CD4-positive, alpha-beta T cell treated with Interleukin-21 for 1 hour (primary cell): ENCODE data around the gene LACTB.

Experiments used
- DNase-seq: peaks from one replicate; pipeline ENCODE4 v3.0.0-alpha.2; 2020

Gene LACTB

DNA sequence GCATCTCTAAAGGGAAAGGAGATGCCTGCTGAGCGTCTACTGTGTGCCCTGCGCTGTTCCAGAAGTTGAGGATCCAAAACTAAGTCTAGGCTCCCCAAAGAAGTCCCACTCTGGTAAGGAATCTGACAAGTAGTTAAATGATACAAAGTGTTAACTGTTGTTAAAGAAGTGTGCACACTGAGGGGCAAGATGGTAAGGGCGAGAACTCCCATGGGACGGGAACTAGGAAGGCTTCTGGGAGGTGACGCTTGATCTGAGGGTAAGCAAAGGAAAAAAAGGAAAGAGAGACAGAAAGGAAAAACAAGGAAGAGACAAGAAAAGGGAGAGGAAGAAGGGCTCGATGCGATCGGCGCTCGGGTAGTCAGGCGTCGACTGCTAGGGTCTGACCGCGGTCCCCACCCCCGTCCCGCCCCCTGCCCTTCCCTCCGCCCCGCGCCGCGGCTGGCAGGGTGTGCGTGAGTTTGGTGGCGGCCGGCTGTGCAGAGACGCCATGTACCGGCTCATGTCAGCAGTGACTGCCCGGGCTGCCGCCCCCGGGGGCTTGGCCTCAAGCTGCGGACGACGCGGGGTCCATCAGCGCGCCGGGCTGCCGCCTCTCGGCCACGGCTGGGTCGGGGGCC, at the start of gene LACTB:
Gene LACTB, plus strand, starts transcription at position 480 of the 620 bp plus-strand sequence. Its CDS starts 11 bp downstream, at position 491.
- DNase-seq = peak; percentile 82

GRCh38 chr15:63072023-63072650, 49.5 kb upstream of the LACTB start:
- no peak for DNase-seq

DNA sequence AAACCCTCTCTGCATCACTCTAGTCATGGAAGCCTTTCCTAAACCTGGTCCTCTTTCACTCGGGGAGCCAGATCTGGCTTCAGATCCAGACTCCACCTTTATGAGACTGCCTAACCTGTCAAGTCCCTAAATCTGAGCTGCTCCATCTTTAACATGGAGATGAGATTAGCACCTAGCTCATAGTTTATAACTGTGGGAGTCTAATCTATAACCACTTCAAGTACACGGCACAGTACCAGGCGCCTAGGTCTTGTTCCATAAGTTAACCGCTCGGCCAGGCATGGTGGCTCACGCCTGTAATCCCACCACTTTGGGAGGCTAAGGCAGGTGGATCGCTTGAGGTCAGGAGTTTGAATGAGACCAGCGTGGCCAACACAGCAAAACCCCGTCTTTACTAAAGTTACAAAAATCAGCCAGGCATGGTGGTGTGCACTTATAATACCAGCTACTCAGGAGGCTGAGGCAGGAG, 48.8 kb upstream of the LACTB start:
- no peak for DNase-seq

GRCh38 chr15:63073497-63074172, 48.0 kb upstream of the LACTB start:
- no peak for DNase-seq

GRCh38 chr15:63075015-63075983, 46.4 kb upstream of the LACTB start:
- no peak for DNase-seq

DNA sequence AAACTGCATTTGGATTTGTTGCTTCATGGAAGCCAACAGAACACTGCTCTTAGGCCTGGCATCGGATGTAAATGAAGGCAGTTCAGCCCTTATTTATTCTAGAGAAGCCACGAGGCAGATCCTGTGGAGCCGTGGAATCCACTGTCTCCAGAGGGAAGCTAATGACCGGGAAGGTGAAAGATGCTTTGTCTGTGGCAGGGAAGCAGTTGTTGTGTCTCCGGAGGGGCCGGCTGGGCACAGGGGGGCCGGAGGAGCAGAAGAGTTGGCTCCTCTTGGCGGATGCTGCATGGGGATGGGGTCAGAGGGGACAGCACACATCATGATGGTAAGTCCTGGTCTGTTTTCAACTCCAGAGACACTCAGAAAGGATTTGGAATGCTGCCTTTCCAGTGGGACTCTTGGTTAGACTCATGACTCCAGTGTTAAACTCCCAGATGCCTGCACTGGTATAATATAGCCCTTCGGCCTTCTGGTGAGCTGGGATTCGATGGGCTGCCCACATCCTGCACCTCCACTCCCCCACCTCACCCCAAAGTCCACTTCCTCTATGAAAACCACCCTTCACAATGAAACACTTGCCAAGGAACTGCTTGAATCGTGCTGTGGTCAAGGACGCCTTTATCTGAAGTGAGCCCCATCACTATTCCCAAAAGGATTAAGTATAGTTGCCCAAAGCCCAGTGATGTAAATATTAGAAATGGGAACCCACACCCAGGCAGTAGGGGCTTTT, 45.5 kb upstream of the LACTB start:
- DNase-seq = no peak

DNA sequence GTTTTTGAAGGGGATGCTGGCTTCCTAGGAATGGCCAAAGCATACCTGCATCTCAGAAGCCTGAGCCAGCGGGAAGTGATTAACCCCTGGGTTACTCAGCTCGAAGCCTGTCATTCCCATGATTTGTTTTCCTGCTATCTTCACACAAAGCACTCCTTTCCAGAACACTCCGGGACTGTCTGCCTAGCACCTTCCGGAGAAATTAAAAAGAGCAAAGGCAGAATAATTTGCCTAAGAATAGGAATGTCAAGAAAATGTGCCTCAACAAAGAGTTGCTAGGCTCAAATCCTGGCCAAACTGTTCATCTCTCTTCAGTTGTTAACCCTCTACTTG, 45.0 kb upstream of the LACTB start:
- DNase-seq = no peak

GRCh38 chr15:63077952-63078351, 43.7 kb upstream of the LACTB start:
- no peak for DNase-seq

DNA sequence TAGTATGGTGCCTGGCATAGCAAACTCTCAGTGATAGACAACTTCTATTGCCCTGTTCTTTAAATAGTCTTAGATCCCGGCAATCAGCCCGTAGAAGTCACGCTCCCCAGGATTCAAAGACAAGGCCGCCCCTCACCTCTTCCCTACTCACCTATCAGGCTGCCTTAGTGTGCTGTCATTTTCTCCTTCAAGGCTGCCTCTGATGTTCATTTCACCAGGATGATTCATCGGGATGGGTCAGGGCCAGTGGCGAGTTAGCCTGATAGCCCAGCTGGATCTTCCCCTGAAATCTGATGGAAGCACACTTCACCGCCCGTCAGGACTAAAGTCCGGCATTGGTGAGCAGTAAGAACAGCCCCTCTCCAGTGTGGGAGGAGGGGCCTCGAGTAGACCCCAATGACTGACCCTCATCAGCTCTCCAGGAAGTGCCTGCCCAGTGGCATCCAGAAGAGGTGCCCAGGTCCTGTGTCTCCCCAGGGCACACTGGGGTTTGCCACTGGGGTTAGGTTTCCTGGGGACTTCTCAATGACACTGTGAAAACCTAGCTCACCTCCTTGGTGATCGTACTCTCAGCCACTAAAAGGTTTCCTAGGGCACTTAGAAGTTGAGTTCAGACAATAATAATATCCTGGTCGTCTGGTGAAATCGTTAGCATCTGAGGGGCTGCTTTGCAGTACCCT, 41.6 kb upstream of the LACTB start:
- no peak for DNase-seq

- no peak for DNase-seq
Observed at GRCh38 chr15:63080634-63081250, 40.9 kb upstream of the LACTB start.

DNA sequence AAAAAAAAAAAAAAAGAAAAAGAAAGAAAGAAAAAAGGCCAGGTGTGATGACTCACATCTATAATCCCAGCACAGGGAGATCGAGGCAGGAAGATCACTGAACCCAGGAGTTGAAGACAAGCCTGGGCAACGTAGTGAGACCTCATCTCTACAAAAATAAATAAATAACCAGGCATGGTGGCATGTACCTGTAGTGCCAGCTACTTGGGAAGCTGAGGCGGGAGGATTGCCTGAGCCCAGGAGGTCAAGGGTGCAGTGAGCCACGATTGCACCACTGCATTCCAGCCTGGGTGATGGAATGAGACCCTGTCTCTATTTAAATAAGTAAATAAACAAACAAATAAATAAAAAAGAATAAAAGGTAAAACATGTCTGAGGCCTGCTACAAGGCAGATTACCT, 39.3 kb upstream of the LACTB start:
- DNase-seq = no peak

DNA sequence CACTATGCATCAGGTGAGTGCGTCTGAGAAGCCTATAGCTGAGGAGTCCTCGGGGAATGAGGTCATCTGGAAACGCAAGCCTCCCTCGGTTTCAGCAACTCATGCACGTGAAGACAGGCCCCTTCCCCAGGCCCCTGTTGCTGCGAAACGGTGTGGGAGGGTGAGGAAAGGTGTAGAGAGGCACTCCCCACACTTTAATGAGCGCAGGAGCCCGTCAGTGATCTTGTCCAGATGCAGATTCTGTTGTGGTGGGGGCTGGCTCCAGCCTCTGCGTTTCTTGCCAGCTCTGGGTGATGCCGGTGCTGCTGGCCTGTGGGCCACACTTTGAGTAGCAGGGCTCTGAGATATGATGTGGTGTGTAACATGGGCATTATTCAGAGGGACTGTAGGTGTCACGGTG, 38.6 kb upstream of the LACTB start:
- DNase-seq = no peak

DNA sequence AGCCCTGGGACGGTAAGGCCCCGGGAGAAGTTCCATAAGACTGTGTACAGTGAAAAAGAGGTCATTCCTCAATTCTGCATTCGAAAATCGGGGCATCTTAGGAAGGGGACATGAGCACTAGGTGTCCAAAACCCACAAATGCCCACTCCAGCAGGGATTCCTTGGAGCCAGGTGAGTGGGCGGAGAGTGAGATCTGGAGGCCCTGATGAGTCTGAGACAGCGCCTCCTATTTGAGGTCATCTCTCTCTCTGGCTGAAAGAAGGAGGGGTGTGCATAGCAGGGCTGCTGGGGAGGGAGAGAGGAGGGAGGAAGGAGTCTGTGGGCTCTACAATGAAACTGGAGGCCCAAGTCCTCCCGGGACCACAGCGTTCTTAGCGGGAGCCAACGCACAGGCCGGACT, 38.1 kb upstream of the LACTB start:
- no peak for DNase-seq

- no peak for DNase-seq
Observed at GRCh38 chr15:63084806-63085205, 36.9 kb upstream of the LACTB start.

DNA sequence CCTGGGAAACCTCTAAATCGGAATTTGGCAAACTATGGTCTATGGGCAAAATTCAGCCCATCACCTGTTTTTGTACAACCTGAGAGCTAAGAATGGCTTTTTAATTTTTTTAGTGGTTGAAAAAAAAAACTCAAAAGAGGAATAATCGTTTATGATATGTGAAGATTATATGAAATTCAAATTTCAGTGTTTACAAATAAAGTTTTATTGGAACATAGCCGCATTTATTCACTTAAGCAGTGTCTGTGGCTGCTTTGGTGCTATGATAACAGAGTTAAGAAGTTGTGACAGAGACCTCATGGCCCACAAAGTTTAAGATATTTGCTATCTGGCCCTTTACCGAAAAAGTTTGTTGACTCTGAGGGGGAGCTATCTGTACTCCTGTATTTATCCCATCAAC, 36.4 kb upstream of the LACTB start:
- no peak for DNase-seq

- no peak for DNase-seq
Observed at GRCh38 chr15:63086271-63086670, 35.4 kb upstream of the LACTB start.

GRCh38 chr15:63086947-63087346, 34.7 kb upstream of the LACTB start:
- no peak for DNase-seq

GRCh38 chr15:63088533-63089245, 33.0 kb upstream of the LACTB start:
- DNase-seq = no peak

DNA sequence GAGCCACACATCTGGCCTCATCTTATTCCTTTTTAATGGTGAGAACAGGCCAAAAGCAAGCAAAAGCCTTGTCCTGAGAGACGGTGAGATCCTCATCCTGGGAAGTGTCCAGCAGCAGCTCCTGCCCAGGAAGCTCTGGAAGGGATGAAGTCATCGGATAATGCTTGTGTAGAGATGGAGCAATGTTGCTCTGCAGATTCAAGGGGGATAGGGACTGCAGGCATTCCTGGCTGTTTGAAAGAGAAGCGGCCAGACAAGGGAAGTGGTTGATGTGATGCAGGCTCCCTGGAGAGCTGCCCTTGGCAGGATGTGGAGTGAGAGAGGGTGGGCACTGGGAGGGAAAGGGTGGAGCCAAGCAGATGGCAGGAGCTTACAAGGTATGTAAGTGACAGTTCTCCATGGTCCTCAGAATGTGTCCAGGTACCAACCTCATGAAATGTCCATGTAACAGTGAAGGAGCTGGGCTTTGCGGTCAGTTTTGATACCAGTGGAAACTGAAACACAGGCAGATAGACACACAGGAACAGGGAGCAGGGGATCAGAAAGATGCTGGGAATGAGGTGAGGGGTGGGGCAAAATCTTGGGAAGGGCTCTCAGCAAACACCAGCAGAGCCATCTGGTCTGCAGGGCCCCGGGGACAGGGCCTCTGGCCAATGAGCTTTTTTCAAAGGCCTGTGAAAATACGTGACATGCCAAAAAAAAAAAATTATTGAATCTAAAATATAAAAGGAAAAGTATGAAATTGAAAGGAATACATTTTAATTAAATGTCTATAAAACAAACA, 32.2 kb upstream of the LACTB start:
- DNase-seq = no peak

GRCh38 chr15:63090472-63090871, 31.2 kb upstream of the LACTB start:
- no peak for DNase-seq
